ENCODE results near the gene TGM3.

Gene TGM3

DNA sequence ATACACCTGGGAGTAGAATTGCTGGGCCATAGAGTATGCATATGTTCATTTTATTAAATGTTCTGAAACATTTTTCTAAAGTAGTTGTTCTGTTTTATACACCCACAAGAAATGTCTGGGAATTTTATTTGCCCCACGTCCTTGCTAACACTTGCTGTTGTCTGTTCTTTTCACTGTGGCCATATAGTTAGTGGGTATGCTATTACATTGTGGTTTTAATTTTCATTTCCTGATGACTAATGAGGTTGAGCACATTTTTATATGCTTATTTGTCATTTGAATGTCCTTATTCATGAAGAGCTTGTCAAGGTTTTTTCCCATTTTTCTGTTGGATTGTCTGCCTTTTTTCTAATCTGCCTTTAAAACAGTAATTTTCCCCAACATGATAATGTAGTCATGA, 41.5 kb upstream of the TGM3 start:
- TF ChIP-seq, protein P1, sequence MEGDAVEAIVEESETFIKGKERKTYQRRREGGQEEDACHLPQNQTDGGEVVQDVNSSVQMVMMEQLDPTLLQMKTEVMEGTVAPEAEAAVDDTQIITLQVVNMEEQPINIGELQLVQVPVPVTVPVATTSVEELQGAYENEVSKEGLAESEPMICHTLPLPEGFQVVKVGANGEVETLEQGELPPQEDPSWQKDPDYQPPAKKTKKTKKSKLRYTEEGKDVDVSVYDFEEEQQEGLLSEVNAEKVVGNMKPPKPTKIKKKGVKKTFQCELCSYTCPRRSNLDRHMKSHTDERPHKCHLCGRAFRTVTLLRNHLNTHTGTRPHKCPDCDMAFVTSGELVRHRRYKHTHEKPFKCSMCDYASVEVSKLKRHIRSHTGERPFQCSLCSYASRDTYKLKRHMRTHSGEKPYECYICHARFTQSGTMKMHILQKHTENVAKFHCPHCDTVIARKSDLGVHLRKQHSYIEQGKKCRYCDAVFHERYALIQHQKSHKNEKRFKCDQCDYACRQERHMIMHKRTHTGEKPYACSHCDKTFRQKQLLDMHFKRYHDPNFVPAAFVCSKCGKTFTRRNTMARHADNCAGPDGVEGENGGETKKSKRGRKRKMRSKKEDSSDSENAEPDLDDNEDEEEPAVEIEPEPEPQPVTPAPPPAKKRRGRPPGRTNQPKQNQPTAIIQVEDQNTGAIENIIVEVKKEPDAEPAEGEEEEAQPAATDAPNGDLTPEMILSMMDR (conservative IDR thresholded peaks at IDR 0.05), result no peak
- no peak for TF ChIP-seq ZFX (IDR thresholded peaks at IDR 0.05)
- H3K27ac ChIP-seq, result no peak overlapping the region

DNA sequence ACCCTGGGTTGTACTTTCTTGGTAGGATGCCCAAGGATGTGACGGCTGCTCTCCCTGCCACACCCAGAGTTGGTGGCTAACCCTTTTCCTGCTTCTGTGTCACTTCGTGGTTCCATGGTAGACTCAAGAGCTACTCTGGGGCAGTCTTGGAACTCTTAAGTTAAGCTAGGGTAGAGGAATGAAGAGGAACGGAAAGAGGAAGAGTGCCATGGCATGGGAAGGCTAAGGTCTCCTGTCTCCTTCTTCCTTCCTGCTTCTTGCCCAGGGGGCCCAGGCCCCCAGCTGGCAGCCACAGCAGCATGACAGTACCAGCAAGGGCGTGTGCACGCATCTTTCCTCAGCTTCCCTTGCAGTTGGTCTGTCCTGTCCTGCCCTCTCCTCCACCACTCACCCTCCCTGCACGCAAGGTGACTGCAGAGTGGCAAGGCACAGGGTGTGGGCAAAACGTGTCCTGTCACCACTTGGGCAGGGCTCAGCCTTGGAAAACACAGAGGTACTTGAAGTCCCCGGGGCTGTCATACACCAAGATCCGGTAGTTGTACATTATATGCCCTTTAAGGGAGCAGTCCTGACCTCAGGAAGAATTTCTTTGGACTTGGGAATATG, 39.8 kb upstream of the TGM3 start:
- no peak for TF ChIP-seq ZFX (IDR thresholded peaks at IDR 0.05)
- TF ChIP-seq, protein P1 (conservative IDR thresholded peaks at IDR 0.05), result no peak
- H3K27ac ChIP-seq, result no peak overlapping the region

DNA sequence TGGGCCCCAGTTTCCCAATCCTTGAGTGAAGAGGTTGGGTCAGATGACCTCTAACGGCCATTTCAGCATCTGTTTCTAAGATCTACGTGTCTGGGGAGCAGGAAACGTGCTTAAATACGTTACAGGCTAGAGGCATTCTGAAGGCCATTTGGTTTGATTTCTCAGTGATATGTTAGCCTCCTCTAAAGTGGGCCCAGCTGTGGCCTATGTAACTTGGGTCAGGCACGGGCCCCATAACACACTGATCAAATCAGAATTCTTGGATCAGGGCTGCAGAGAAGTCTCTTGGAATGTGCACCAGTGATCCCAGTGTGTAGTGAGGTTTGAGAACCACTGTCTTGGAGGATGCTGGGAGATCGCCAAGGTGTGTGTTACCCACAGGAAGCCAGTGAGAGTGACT, 36.1 kb upstream of the TGM3 start:
- H3K27ac ChIP-seq, result no peak overlapping the region; the same call in 1 of the 2 replicates
- TF ChIP-seq, protein P1 (conservative IDR thresholded peaks at IDR 0.05), result no peak
- no peak for TF ChIP-seq ZFX (IDR thresholded peaks at IDR 0.05)

DNA sequence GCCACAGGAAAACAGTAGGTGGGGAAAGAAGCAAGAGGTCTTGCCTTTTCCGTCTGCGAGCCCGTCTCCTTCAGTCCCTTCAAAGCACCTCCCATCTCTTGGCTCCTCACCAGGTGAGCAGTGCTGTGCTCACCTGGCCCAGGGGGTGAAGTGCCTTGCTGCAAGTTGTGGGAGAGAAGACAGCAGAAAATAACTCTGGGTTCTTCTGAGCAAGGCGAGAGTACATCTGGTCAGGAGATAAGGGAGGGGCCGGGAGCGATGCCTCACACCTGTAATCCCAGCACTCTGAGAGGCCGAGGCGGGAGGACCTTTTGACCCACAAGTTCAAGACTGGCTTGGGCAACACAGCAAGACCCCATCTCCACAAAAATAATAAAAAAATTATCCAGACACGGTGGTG, 35.6 kb upstream of the TGM3 start:
- TF ChIP-seq, protein P1 (conservative IDR thresholded peaks at IDR 0.05), result no peak
- TF ChIP-seq ZFX (IDR thresholded peaks at IDR 0.05), result no peak
- H3K27ac ChIP-seq, result no peak overlapping the region; the same call in 1 of the 2 replicates

DNA sequence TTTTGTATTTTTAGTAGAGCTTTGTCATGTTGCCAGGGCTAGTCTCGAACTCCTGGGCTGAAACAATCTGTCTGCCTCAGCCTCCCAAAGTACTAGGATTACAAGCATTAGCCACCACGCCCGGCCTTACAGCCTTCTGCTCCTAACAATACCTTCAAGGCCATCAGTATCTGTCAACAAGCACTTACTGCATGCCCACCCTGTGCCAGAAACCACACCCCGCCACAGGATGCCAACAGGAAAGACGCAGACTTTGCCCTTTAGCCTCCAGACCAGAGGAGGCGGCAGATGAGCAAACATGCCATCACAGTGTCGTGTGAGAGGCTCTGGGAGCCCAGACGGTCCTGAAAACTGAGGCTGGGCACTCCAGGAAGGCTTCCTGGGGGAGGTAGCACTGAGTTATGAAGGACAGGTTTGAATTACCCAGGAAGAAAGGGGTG, 34.7 kb upstream of the TGM3 start:
- TF ChIP-seq ZFX (IDR thresholded peaks at IDR 0.05), result no peak
- TF ChIP-seq, protein P1 (conservative IDR thresholded peaks at IDR 0.05), result no peak
- H3K27ac ChIP-seq, result no peak overlapping the region

DNA sequence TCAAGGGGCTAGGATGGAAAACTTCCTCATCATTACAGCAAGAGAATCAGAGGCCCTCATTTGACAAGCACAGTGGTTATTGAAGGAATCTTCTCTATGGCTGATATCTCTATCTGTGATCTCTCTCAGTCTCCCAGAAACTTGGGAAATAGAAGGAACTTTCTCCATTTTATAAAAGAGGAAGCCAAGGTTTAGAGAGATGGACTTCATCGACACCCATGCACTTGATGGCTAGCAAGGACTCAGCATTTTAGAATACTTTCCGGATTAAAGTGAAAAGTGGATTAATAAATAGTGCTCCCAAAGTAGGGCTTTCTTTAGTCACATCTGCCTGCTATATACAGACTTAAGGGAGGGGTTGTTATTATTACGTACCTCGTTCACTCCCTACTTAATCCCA, 34.2 kb upstream of the TGM3 start:
- TF ChIP-seq ZFX (IDR thresholded peaks at IDR 0.05), result no peak
- H3K27ac ChIP-seq, result no peak overlapping the region

DNA sequence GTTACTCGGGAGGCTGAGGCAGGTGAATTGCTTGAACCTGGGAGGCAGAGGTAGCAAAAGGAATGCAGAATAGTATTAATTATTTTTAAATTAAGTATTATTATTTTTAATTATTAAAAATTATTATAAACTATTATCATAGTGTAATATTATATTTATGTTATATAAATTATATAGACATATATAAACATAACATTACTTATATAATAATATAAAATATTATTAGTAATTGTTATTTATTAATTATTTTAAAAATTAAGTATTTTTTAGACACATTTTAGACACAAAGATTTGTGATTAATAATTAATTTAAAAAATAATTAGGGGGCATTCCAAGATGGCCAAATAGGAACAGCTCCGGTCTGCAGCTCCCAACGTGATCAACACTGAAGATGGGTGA, 31.7 kb upstream of the TGM3 start:
- TF ChIP-seq ZFX (IDR thresholded peaks at IDR 0.05), result no peak
- TF ChIP-seq, protein P1 (conservative IDR thresholded peaks at IDR 0.05), result no peak

DNA sequence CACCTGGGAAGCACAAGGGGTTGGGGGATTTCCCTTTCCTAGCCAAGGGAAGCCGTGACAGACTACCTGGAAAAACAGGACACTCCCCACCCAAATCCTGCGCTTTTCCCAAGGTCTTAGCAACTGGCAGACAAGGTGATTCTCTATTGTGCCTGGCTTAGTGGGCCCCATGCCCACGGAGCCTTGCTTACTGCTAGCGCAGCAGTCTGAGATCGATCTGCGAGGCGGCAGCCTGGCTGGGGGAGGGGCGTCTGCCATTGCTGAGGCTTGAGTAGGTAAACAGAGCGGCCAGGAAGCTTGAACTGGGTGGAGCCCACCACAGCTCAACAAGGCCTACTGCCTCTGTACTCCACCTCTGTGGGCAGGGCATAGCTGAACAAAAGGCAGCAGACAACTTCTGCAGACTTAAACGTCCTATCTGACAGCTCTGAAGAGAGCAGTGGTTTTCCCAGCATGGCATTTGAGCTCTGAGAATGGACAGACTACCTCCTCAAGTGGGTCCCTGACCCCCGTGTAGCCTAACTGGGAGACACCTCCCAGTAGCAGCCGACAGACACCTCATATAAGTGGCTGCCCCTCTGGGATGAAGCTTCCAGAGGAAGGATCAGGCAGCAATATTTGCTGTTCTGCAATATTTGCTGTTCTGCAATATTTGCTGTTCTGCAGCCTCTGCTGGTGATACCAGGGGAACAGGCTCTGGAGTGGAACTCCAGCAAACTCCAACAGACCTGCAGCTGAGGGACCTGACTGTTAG, 31.0 kb upstream of the TGM3 start:
- H3K27ac ChIP-seq, result peak overlapping the region; percentile 78

More for the DNA sequence above, 31.7 kb upstream of the TGM3 start:
- H3K27ac ChIP-seq, result peak overlapping the region; percentile 78

Data from C4-2B (cell line).